GM18505 (cell line): Measurements from ENCODE around the gene FAM180B.

Source experiments
- ATAC-seq: cut with Tn5 transposase; IDR thresholded peaks from one replicate; pipeline ENCODE4 v1.9.1; 2021; ENCODE audit not compliant: unreplicated experiment
- POLR2A ChIP-seq: IDR thresholded peaks from 4 replicates; pipeline ENCODE4 v1.6.1; 2011; ENCODE audit warnings: borderline replicate concordance; ENCODE audit not compliant: insufficient read depth, insufficient read length; ENCODE audit errors: extremely low read depth

The FAM180B gene

DNA sequence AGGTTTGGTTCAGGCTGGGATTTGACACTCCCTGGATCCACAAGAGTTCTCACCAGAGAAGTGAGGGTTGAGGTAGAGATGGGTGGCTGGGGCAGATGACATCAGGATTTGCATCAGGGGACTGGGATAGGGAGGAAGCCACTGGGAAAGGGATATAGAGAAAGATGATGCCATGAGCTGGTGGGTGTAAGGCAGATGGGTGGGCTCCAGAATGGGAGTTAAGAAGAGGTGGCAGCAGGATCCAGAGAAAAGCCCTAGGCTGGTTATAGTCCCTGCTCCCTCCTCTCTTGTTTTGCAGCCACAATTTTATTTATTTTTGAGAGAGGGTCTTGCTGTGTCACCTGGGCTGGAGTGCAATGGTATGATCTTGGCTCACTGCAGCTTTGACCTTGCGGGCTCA, 9.5 kb downstream of the FAM180B start:
- TF ChIP-seq POLR2A: no peak
- no peak for ATAC-seq

DNA sequence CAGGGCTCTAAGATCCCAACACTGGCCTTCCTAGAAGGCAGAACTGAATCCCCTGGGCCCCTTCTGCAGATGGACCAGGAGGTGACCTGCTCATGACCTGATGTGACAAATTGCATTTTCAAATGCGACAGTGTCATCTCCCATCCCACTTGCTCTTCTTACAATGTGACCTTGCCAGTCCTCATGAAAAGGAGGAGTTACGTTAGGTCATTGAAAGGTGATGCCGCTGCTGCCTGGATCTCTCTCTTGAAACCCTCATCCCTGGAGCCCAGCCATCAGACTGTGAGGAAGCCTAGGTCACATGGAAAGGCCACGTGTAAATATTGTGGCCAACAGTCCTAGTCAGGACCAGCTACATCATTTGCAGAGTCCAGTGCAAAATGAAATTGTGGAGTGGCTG, 13.4 kb downstream of the FAM180B start:
- no peak for TF ChIP-seq POLR2A
- ATAC-seq: no peak

DNA sequence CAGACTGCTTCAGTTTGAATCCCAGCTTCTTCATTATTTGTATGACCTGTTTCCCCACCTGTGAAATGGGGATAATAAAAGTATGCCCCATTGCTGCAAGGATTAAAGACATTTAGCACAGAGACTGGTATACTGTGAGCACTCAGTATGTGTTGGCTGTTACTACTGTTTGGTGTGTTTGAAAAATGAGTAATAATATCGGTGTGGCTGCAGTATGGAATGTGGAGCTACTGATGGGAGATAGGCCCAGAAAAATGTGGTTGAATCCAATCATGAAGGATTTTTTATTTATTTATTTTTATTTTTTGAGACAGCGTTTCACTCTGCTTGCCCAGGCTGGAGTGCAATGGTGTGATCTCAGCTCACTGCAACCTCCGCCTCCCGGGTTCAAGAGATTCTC, 16.8 kb downstream of the FAM180B start:
- no peak for ATAC-seq
- no peak for TF ChIP-seq POLR2A

DNA sequence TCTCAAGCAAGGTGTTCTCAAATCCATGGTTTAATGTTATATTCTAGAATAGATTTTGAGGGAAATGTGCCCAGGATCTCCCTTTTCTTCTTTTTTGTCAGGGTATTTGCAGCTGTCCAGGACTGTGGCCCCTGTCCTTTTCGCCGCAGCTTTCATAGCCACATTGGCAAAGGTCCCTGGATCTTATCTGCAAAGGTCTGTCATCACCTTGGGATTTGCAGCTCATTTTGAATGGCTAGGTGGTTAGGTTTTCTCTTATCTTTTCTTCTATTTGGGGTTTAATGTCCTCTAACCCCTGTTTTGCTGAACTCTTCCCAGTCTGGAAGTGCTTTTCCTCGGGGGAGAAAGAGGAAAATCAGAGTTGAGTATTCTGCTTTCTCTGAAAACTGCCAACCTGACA, 19.4 kb downstream of the FAM180B start:
- ATAC-seq: no peak
- no peak for TF ChIP-seq POLR2A

DNA sequence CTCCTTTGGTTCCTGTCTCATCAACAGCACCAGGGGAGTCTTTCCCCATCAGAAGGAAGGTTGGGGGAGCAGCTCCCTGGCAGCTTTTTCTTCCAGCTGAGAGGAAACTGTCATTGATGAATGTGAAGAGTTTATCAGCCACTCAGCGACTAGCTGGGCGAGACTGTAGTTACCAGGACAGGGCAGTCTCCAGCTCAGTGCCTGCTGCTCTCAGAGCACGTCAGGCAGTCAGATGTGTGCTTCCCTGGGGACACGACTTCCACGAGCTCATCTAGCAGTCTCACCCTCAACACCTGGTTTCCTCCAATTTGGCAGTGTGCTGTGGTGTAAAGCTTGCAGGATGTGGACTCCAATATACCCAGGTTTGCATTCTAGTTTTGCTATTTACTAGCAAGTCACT, 20.3 kb downstream of the FAM180B start:
- no peak for TF ChIP-seq POLR2A
- ATAC-seq: no peak

DNA sequence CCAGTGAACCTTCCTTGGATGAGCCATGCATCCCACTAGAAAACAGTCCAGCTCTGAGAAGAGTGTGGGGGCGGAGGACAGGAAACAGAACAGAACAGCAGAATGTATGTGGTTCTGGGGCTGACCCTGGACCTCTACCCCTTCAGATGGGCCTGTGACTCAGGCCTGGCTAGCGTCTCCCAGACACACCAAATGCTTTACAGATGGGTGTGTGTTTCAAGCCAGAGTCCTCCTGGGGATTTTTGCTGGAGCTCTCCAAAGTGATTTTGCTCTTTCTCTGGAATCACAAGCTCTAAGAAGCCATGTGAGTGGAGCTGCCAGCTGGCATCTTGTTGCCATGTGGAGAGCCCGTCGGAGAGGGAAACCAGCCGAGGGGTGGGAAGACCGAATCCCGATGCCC, 20.9 kb downstream of the FAM180B start:
- ATAC-seq: no peak
- TF ChIP-seq POLR2A: no peak

DNA sequence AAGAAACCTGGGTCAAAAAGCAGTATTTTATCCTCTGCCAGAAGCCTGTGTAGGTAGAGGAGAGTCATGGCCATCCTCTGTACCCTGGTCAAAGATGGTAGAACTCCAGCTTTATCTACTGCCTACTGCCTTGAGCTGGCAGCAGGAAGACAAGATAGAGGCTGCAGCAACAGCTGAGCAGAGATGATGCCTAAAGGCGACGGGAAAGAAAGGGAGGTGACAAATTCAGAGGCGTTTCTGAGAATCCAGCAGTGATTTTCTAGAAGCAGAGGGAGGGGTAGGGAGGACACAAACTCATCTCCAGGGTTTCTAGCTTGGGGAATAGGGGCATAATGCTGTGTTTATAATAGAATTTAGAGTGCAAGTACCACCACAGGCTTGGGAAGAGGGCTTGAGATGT, 23.2 kb downstream of the FAM180B start:
- ATAC-seq: no peak
- no peak for TF ChIP-seq POLR2A

DNA sequence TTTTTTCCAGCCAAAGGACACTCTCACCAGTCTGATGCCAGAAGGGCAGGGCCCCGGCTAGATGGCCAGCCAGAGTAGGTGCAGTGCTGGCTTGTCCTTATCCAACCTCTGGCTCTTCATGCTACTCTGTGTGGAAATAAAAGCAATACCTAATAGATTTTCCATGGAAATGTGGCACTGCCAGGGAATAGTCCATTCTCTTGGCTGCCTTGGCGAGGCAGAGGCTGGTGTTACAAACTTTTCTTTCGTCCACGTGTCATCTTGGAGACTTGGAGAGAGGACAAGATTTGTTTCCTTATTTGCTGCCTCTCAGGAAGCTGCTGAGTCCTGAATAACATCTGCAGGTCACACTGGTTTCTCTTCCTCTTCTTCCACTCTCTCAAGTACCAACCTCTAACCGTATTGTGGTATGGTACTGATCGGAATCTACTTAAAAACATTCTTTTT, 24.9 kb downstream of the FAM180B start:
- TF ChIP-seq POLR2A: no peak
- peak; percentile 82 for ATAC-seq

DNA sequence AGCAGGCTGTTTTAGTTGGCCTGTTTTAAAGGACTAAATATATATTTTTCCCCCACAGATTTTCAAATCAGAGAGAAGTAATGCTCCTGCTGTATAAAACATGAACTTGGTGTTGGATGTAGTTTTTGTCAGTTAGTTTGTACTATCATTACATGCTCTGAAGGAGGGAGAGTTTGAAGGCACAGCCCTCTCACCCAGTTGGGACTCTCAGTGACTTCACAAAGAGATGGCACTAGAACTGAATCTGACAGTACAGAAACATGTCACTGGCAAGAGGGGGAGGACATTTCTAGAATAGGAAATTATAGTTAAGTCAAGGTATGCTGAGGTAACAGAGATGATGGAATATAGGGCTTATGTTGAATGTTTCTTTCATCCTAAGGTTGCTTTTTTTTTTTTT, 28.8 kb downstream of the FAM180B start:
- ATAC-seq: no peak
- TF ChIP-seq POLR2A: no peak

DNA sequence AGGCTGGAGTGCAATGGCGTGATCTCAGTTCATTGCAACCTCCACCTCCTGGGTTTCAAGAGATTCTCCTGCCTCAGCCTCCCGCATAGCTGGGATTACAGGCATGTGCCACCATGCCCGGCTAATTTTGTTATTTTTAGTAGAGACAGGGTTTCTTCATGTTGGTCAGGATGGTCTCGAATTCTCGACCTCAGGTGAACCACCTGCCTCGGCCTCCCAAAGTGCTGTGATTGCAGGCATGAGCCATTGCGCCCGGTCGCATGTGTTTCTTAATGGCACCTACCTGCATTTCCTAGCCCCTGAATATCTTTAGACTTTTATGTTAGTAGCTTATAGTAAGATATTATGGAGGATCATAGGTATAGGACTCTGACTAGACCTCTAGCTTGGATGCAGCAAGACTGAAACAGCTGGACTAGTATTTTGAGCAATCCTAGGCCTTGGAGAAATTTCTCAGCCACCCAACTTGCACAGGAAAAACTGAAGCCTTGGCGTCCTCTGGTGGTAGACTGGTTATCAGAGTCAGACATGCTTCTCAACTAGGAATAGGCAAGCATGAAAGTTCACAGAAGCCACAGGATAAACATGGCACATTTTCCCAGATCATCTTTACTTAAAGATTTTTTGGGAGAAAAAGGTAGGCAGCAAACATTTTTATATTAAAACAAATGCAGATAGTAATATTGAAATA, 30.4 kb downstream of the FAM180B start:
- TF ChIP-seq POLR2A: no peak
- ATAC-seq: no peak

DNA sequence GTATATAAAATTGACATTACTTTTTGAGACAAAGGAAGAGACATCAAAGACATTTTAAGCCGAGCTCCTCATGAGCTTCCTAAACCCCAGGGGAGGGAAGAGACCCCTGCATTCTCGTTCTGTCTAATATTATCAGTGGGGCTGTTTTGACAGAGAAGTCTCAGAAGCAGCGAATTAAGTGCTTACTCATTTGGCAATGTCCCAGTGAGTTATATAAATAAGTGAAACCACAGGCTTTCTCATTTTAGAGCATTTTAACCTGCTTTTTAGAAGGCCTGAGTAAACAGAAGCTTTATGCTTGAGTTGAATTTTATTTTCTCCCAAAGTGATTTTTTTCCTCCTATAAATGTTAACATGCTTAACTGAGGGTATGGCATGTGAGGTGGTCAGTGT, 30.9 kb downstream of the FAM180B start:
- TF ChIP-seq POLR2A: no peak
- no peak for ATAC-seq

DNA sequence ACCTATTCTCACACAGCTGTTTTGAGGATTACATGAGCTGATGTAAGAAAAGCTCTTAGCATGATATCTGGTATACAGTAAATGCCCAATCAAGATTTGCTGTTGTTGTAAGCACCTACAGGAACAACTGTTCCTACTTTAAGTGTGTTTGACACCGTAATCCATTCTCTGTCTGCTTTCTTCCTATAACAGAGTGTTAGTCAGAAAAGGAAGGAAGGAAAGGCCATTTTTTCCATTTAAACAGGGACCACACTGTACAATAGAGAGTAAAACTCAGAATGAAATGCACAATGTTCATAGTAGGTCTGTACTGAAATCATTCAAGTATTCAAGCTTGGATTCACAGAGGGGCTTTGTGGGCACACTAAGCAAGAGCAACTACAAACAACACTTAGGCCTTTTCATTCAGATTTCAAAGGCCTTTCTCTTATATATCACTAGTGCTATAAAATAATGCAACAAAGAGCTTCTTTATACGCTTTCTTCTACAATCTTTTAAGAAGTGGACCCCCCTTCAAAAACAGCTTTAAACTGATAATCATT, 34.4 kb downstream of the FAM180B start:
- no peak for TF ChIP-seq POLR2A
- ATAC-seq: no peak

DNA sequence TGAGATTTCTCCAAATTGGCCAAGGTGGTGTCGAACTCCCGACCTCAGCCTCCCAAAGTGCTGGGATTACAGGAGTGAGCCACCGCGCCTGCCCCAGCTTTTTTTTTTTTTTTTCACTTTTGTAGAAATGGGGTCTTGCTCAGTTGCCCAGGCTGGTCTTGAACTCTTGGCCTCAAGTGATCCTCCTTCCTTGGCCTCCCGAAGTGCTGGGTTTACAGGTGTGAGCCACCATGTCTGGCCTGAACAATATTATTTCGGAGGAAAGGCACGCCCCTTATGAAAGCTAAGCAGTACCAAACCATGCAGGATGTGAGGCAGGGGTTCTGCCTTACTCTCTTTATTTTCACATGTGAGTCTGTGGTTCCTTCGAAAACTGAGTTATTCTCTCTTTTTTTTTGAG, 39.8 kb downstream of the FAM180B start:
- ATAC-seq: no peak
- no peak for TF ChIP-seq POLR2A

DNA sequence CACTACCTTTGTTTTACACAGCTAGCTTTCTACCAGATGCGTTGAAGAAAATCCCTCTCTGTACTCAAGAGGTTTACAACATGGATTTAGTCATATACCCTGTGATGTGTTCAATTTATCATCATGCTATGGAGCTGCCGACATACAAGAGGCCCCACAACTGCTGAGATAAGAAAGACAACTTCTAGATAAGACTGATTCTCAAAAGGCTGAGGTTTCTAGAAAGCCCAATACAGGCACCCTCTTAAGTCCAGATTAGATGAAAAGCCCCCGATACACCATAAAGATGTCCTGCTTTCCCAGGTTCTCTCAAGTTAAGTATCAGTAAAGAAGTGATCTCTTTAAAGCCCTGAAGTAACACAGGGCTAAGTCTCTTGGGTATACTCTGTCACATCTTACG, 41.5 kb downstream of the FAM180B start:
- no peak for ATAC-seq
- TF ChIP-seq POLR2A: no peak
